ENCODE data around the gene ZNF396.

ZNF396 gene

GRCh38 chr18:35418610-35419009, 41.5 kb upstream of the ZNF396 start:
- H3K27me3 ChIP-seq (ENCODE audit: insufficient read depth, poor library complexity, severe bottlenecking), result no peaks in the 10 kb centered on the region
- no peak overlapping the region for H3K4me3 ChIP-seq (replicated peaks; ENCODE audit: insufficient read depth, low read length)
- TF ChIP-seq, protein P1, sequence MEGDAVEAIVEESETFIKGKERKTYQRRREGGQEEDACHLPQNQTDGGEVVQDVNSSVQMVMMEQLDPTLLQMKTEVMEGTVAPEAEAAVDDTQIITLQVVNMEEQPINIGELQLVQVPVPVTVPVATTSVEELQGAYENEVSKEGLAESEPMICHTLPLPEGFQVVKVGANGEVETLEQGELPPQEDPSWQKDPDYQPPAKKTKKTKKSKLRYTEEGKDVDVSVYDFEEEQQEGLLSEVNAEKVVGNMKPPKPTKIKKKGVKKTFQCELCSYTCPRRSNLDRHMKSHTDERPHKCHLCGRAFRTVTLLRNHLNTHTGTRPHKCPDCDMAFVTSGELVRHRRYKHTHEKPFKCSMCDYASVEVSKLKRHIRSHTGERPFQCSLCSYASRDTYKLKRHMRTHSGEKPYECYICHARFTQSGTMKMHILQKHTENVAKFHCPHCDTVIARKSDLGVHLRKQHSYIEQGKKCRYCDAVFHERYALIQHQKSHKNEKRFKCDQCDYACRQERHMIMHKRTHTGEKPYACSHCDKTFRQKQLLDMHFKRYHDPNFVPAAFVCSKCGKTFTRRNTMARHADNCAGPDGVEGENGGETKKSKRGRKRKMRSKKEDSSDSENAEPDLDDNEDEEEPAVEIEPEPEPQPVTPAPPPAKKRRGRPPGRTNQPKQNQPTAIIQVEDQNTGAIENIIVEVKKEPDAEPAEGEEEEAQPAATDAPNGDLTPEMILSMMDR (IDR thresholded peaks at IDR 0.05; ENCODE audit: insufficient read depth, low read length), result no peak
- TF ChIP-seq REST (IDR thresholded peaks at IDR 0.05; ENCODE audit: insufficient replicate concordance, low read depth) (no peak), SPI1 (IDR thresholded peaks at IDR 0.05; ENCODE audit: borderline replicate concordance, low read depth) (no peak), POLR2AphosphoS5 (IDR thresholded peaks at IDR 0.05; ENCODE audit: low read depth) (no peak), GABPA (IDR thresholded peaks at IDR 0.05; ENCODE audit: low read depth) (no peak)
- no peak for DNase-seq (ENCODE audit: low read depth in 1 of 2, low spot score in 1 of 2)
- H3K27ac ChIP-seq (replicated peaks), result no peak overlapping the region

GRCh38 chr18:35417223-35417622, 40.1 kb upstream of the ZNF396 start:
- TF ChIP-seq REST (IDR thresholded peaks at IDR 0.05; ENCODE audit: insufficient replicate concordance, low read depth) (no peak), SPI1 (IDR thresholded peaks at IDR 0.05; ENCODE audit: borderline replicate concordance, low read depth) (no peak), GABPA (IDR thresholded peaks at IDR 0.05; ENCODE audit: low read depth) (no peak), POLR2AphosphoS5 (IDR thresholded peaks at IDR 0.05; ENCODE audit: low read depth) (no peak)
- TF ChIP-seq, protein P1 (IDR thresholded peaks at IDR 0.05; ENCODE audit: insufficient read depth, low read length), result no peak
- no peak for DNase-seq (ENCODE audit: low read depth in 1 of 2, low spot score in 1 of 2)
- Histone ChIP-seq H3K27me3 (ENCODE audit: insufficient read depth, poor library complexity, severe bottlenecking) (no peaks in the 10 kb centered on the region), H3K27ac (replicated peaks) (no peak overlapping the region), H3K4me3 (replicated peaks; ENCODE audit: insufficient read depth, low read length) (no peak overlapping the region)

DNA sequence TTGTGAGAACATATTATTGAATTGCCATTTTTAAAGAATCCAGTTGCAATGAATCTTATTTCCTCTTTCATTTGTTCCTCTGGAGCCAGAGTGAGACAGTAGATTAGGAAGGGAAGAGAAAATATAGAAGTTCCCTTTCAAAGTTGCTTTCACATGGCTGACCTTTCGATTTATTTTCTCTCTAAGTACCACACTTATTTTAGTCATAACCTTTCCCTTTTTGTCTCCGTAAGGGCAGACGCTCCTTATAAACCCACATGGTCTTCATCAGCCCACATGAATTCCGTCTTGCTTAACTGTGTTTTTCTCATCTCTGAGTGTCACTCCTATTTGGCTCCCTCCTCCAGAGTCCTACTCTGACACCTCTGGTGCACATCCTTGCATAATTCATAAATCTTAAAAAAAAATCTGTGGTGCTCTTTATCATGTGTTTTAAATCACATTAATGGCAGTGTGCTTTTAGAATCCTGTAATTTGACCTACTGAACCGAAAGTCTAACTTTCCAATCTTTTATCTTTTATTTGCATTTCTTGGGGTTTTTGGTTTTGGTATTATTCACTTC, 38.5 kb upstream of the ZNF396 start:
- Histone ChIP-seq H3K4me3 (replicated peaks; ENCODE audit: insufficient read depth, low read length) (peak overlapping the region; percentile 7), H3K27ac (replicated peaks) (no peak overlapping the region), H3K27me3 (ENCODE audit: insufficient read depth, poor library complexity, severe bottlenecking) (no peaks in the 10 kb centered on the region)
- TF ChIP-seq SPI1 (IDR thresholded peaks at IDR 0.05; ENCODE audit: borderline replicate concordance, low read depth), result 0 out of 2 replicates have a peak, but pooled peaks have one; percentile 11
- TF ChIP-seq, protein P1 (IDR thresholded peaks at IDR 0.05; ENCODE audit: insufficient read depth, low read length), result no peak
- peak; percentile 16 to 23 for DNase-seq (ENCODE audit: low read depth in 1 of 2, low spot score in 1 of 2)

DNA sequence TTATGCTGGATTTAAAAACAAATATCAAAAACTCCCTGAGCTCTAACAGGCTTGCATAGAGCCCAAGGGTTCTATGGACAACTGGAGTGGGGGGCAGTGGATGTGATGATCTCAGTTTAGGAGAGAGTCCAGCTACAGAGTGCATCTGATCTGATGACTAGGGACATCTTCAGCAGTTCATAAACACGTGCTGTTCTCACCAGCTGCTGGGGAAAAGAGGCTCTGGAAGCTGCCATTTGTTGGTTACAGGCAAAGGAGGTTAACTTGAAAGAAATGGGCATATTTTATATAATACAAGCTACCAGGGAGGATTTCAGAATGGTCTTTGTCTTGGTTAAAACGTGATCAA, 36.0 kb upstream of the ZNF396 start:
- TF ChIP-seq POLR2AphosphoS5 (IDR thresholded peaks at IDR 0.05; ENCODE audit: low read depth), result no peak
- no peak for TF ChIP-seq GABPA (IDR thresholded peaks at IDR 0.05; ENCODE audit: low read depth)
- TF ChIP-seq, protein P1 (IDR thresholded peaks at IDR 0.05; ENCODE audit: insufficient read depth, low read length), result no peak
- Histone ChIP-seq H3K27me3 (ENCODE audit: insufficient read depth, poor library complexity, severe bottlenecking) (no peaks in the 10 kb centered on the region), H3K4me3 (replicated peaks; ENCODE audit: insufficient read depth, low read length) (no peak overlapping the region), H3K27ac (replicated peaks) (no peak overlapping the region)
- DNase-seq (ENCODE audit: low read depth in 1 of 2, low spot score in 1 of 2), result no peak
